Left forelimb (tissue), 1 donor: Measurements from ENCODE around the gene PLCD4.

Experiments used
- DNase-seq: peaks from one replicate; pipeline ENCODE4 v3.0.0-alpha.2; 2018; ENCODE audit warnings: low spot score

The PLCD4 gene

GRCh38 chr2:218621007-218621406 is 13.3 kb downstream of the PLCD4 start:
- no peak for DNase-seq

- DNase-seq: no peak
These were observed 15.1 kb downstream of the PLCD4 start for GRCh38 chr2:218622606-218623365.

- DNase-seq: no peak
These were observed 15.6 kb downstream of the PLCD4 start for GRCh38 chr2:218623366-218623705.

- DNase-seq: no peak
These were observed 18.7 kb downstream of the PLCD4 start for GRCh38 chr2:218626369-218626768.

GRCh38 chr2:218627939-218628338 is 20.2 kb downstream of the PLCD4 start:
- no peak for DNase-seq

- no peak for DNase-seq
These were observed 24.1 kb downstream of the PLCD4 start for GRCh38 chr2:218631837-218632236.

- no peak for DNase-seq
These were observed 28.0 kb downstream of the PLCD4 start for GRCh38 chr2:218635719-218636118.

- no peak for DNase-seq
These were observed 30.7 kb downstream of the PLCD4 start for GRCh38 chr2:218638372-218638771.

- DNase-seq: no peak
These were observed 34.5 kb downstream of the PLCD4 start for GRCh38 chr2:218642121-218642656.

GRCh38 chr2:218642786-218643185 is 35.1 kb downstream of the PLCD4 start:
- no peak for DNase-seq

GRCh38 chr2:218643751-218644310 is 36.1 kb downstream of the PLCD4 start:
- no peak for DNase-seq

GRCh38 chr2:218644721-218645120 is 37.0 kb downstream of the PLCD4 start:
- DNase-seq: no peak

GRCh38 chr2:218645126-218645525 is 37.4 kb downstream of the PLCD4 start:
- no peak for DNase-seq

GRCh38 chr2:218648088-218648786 is 40.5 kb downstream of the PLCD4 start:
- no peak for DNase-seq

GRCh38 chr2:218648787-218649100 is 41.0 kb downstream of the PLCD4 start:
- DNase-seq: no peak

- DNase-seq: no peak
These were observed 48.1 kb downstream of the PLCD4 start for GRCh38 chr2:218655751-218656150.

GRCh38 chr2:218658671-218659257 is 51.1 kb downstream of the PLCD4 start:
- DNase-seq: no peak

GRCh38 chr2:218659258-218659987 is 51.7 kb downstream of the PLCD4 start, which contains the start of the genes BCS1L and ZNF142:
Gene BCS1L, plus strand, starts transcription at chr2:218659683. Its CDS starts 1,305 bp downstream, at chr2:218660988.
Gene ZNF142, minus strand, starts transcription at chr2:218659623. Its CDS starts 3,194 bp downstream, at chr2:218656429.
- peak; percentile 92 for DNase-seq

GRCh38 chr2:218659988-218660358 is 52.3 kb downstream of the PLCD4 start:
- no peak for DNase-seq

- DNase-seq: no peak
These were observed 54.7 kb downstream of the PLCD4 start for GRCh38 chr2:218662377-218662776.

GRCh38 chr2:218662827-218663226 is 55.1 kb downstream of the PLCD4 start:
- no peak for DNase-seq

- DNase-seq: no peak
These were observed 56.2 kb downstream of the PLCD4 start for GRCh38 chr2:218663901-218664300.
